ENCODE data around the gene TTC32. TPM values are rescaled to one million over a fixed set of nuclear protein-coding genes. Genes with fewer than 3 reads are reported as not detected.

TTC32 gene
- total RNA-seq (2022; extraction: Qiagen RNA extraction; ENCODE audit: low read depth): 12.5 to 15.0 TPM (median 14.0 TPM) in 5 replicates

GRCh38 chr2:19901442-19902215, at the start of gene TTC32:
TSS of gene TTC32 (minus strand) at chr2:19901983. CDS start at chr2:19901854, 129 bp downstream.

Other genes with a start within 250 kb of the TTC32 start
- 14.1 to 17.5 TPM (median 16.6 TPM) in 5 replicates for gene WDR35, start 88.1 kb upstream of the TTC32 start, total RNA-seq (2022; extraction: Qiagen RNA extraction; ENCODE audit: low read depth)
- 8.9 to 15.9 TPM (median 12.6 TPM) in 5 replicates for gene MATN3, start 110.7 kb upstream of the TTC32 start, total RNA-seq (2022; extraction: Qiagen RNA extraction; ENCODE audit: low read depth)
- 220 to 278 TPM (median 252 TPM) in 5 replicates for gene LAPTM4A, start 149.6 kb upstream of the TTC32 start, total RNA-seq (2022; extraction: Qiagen RNA extraction; ENCODE audit: low read depth)

Measured in A549 treated with DMSO at 1 μM for 4 hours (cell line).